DOHH2 (cell line): ENCODE data around the gene LSAMP.

Experiments used
- EZH2phosphoT487 ChIP-seq: fragments of 200-600 bp; sonication (generic); IDR thresholded peaks from 2 replicates; pipeline ENCODE4 v1.6.1; 2017; ENCODE audit warnings: borderline replicate concordance, mild to moderate bottlenecking, antibody characterized with exemption, low read length, moderate library complexity, mixed read lengths
- TF ChIP-seq, protein P1 (sequence below): fragments of 200-600 bp; sonication (generic); IDR thresholded peaks from one replicate; pipeline ENCODE4 v1.5.1; 2014; ENCODE audit warnings: antibody characterized with exemption, mild to moderate bottlenecking, low read depth, low read length; ENCODE audit not compliant: poor library complexity, severe bottlenecking

DNA sequence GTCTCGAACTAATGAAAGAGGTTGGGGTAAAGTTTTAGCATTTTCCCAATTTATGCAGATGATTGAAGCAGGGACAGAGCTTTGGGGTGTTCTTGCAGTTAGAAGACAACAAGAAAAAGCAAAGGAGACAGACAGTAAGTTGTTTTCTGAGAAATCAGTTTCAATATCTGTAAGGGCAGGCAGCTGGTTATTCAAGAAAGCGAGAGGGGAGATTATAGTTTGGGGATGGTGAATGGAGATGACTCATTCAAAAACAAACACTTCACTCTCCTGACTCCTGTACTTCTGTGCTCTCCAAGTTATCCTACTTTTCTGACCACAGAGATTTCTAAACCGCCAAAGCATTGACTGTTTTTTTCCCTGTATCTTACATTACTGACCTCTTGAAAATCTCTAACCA, 469.9 kb downstream of the LSAMP start:
- TF ChIP-seq, protein P1, sequence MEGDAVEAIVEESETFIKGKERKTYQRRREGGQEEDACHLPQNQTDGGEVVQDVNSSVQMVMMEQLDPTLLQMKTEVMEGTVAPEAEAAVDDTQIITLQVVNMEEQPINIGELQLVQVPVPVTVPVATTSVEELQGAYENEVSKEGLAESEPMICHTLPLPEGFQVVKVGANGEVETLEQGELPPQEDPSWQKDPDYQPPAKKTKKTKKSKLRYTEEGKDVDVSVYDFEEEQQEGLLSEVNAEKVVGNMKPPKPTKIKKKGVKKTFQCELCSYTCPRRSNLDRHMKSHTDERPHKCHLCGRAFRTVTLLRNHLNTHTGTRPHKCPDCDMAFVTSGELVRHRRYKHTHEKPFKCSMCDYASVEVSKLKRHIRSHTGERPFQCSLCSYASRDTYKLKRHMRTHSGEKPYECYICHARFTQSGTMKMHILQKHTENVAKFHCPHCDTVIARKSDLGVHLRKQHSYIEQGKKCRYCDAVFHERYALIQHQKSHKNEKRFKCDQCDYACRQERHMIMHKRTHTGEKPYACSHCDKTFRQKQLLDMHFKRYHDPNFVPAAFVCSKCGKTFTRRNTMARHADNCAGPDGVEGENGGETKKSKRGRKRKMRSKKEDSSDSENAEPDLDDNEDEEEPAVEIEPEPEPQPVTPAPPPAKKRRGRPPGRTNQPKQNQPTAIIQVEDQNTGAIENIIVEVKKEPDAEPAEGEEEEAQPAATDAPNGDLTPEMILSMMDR = no peak
- no peak for TF ChIP-seq EZH2phosphoT487
